ENCODE data around the gene CRY2. TPM values are rescaled to one million over a fixed set of nuclear protein-coding genes. Genes with fewer than 3 reads are reported as not detected.

CRY2 gene
- 10.8 and 15.5 TPM in 2 replicates for total RNA-seq

- H3K27me3 ChIP-seq (ENCODE audit: control insufficient read depth, insufficient read depth, low read length), result no peaks in the 10 kb centered on the region
- H3K4me3 ChIP-seq (ENCODE audit: low read depth, low read length), result peak within 1 kb of the TSS; percentile 97
- peaks cover 3% of the 10 kb centered on the region for H3K36me3 ChIP-seq (ENCODE audit: control insufficient read depth, insufficient read depth, low read length)
- no peak for TF ChIP-seq CTCF (IDR thresholded peaks at IDR 0.05; ENCODE audit: insufficient read depth, low read length, severe bottlenecking)
- peak; percentile 88 for DNase-seq (ENCODE audit: low read depth)
- FAIRE-seq, result no peak
These were observed at the start of gene CRY2 for GRCh38 chr11:45846974-45847910. Gene CRY2, plus strand, starts transcription at chr11:45847475. Its CDS starts 16 bp downstream, at chr11:45847491.

- no peaks in the 10 kb centered on the region for H3K27me3 ChIP-seq (ENCODE audit: control insufficient read depth, insufficient read depth, low read length)
- H3K4me3 ChIP-seq (ENCODE audit: low read depth, low read length), result no peak overlapping the region
- TF ChIP-seq CTCF (IDR thresholded peaks at IDR 0.05; ENCODE audit: insufficient read depth, low read length, severe bottlenecking), result no peak
- DNase-seq (ENCODE audit: low read depth) (peak; percentile 23), FAIRE-seq (no peak)
- H3K36me3 ChIP-seq (ENCODE audit: control insufficient read depth, insufficient read depth, low read length), result no peaks in the 10 kb centered on the region
These were observed 48.4 kb upstream of the CRY2 start for GRCh38 chr11:45798793-45799441.

- Histone ChIP-seq H3K4me3 (ENCODE audit: low read depth, low read length) (no peak overlapping the region), H3K36me3 (ENCODE audit: control insufficient read depth, insufficient read depth, low read length) (no peaks in the 10 kb centered on the region), H3K27me3 (ENCODE audit: control insufficient read depth, insufficient read depth, low read length) (no peaks in the 10 kb centered on the region)
- DNase-seq (ENCODE audit: low read depth), result no peak
- no peak for TF ChIP-seq CTCF (IDR thresholded peaks at IDR 0.05; ENCODE audit: insufficient read depth, low read length, severe bottlenecking)
- FAIRE-seq, result no peak
These were observed 47.7 kb upstream of the CRY2 start for GRCh38 chr11:45799562-45799961.

GRCh38 chr11:45800261-45800660, 47.0 kb upstream of the CRY2 start:
- TF ChIP-seq CTCF (IDR thresholded peaks at IDR 0.05; ENCODE audit: insufficient read depth, low read length, severe bottlenecking), result no peak
- H3K36me3 ChIP-seq (ENCODE audit: control insufficient read depth, insufficient read depth, low read length), result no peaks in the 10 kb centered on the region
- no peak for DNase-seq (ENCODE audit: low read depth)
- FAIRE-seq, result no peak
- H3K27me3 ChIP-seq (ENCODE audit: control insufficient read depth, insufficient read depth, low read length), result no peaks in the 10 kb centered on the region
- no peak overlapping the region for H3K4me3 ChIP-seq (ENCODE audit: low read depth, low read length)

- DNase-seq (ENCODE audit: low read depth) (peak; percentile 40), FAIRE-seq (no peak)
- no peak for TF ChIP-seq CTCF (IDR thresholded peaks at IDR 0.05; ENCODE audit: insufficient read depth, low read length, severe bottlenecking)
- Histone ChIP-seq H3K36me3 (ENCODE audit: control insufficient read depth, insufficient read depth, low read length) (no peaks in the 10 kb centered on the region), H3K4me3 (ENCODE audit: low read depth, low read length) (no peak overlapping the region), H3K27me3 (ENCODE audit: control insufficient read depth, insufficient read depth, low read length) (no peaks in the 10 kb centered on the region)
These were observed 45.5 kb upstream of the CRY2 start for GRCh38 chr11:45801723-45802315.

Measured in bronchial epithelial cell (primary cell).